NT2/D1 (cell line): ENCODE measurements around the gene METTL21A.
A peak's percentile ranks its signal among the peaks of the same experiment; 100 is the strongest.

Experiments used
- DNase-seq: peaks from one replicate; pipeline ENCODE4 v3.0.0-alpha.2; 2011; ENCODE audit warnings: low read depth, low spot score
- H3K27me3 ChIP-seq: 2 replicates; pipeline ENCODE4 v1.6.0; 2011; ENCODE audit warnings: mild to moderate bottlenecking; ENCODE audit not compliant: insufficient read length, insufficient read depth
- H3K36me3 ChIP-seq: 2 replicates; pipeline ENCODE4 v1.6.1; 2011; ENCODE audit warnings: mild to moderate bottlenecking, low read length, mixed read lengths; ENCODE audit not compliant: insufficient read depth, insufficient read length
- H3K4me1 ChIP-seq: 2 replicates; pipeline ENCODE4 v1.5.1; 2011; ENCODE audit not compliant: insufficient read depth, insufficient read length
- H3K4me3 ChIP-seq: 2 replicates; pipeline ENCODE4 v1.5.1; 2011; ENCODE audit warnings: low read depth; ENCODE audit not compliant: insufficient read length
- H3K9ac ChIP-seq: 2 replicates; pipeline ENCODE4 v1.6.0; 2011; ENCODE audit warnings: low read depth; ENCODE audit not compliant: insufficient read length
- H3K9me3 ChIP-seq: 2 replicates; pipeline ENCODE4 v1.5.1; 2011; ENCODE audit warnings: mild to moderate bottlenecking, low read length; ENCODE audit not compliant: insufficient read depth
- SUZ12 ChIP-seq: IDR thresholded peaks from 2 replicates; pipeline ENCODE4 v1.6.1; 2011; ENCODE audit not compliant: insufficient read length, insufficient read depth; ENCODE audit errors: extremely low read depth
- YY1 ChIP-seq: IDR thresholded peaks from 2 replicates; pipeline ENCODE4 v1.6.1; 2011; ENCODE audit not compliant: insufficient read length, insufficient read depth
- ZNF274 ChIP-seq: IDR thresholded peaks from 2 replicates; pipeline ENCODE4 v1.6.1; 2011; ENCODE audit warnings: mild to moderate bottlenecking, low read depth, low read length

The METTL21A gene

GRCh38 chr2:207635468-207636200 lies 10.4 kb upstream of the METTL21A start:
- Histone ChIP-seq H3K9me3 (peaks cover 9% of the 10 kb centered on the region), H3K4me3 (no peak overlapping the region), H3K36me3 (no peaks in the 10 kb centered on the region), H3K27me3 (no peaks in the 10 kb centered on the region), H3K4me1 (peaks cover 5% of the 10 kb centered on the region), H3K9ac (no peak overlapping the region)
- no peak for TF ChIP-seq YY1
- TF ChIP-seq SUZ12: no peak
- TF ChIP-seq ZNF274: no peak
- no peak for DNase-seq

DNA sequence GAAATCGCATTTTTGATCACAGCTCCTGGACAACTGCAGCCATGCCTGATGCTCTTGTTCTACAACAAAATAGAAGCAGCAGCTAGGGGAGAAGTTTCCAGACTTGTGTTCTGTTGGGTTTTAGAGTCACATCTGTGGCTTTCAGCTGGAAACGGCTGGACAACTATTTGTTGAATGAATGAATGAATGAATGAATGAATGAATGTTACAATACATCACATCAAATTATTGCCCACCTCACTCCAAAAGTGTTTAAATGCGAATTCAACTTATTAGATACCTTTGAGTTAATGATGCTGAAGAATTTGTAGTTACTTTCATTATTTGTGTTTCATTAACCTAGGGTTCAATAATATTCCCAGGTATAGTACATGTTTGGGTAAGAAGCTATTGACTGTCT lies 8.5 kb upstream of the METTL21A start:
- H3K4me1 ChIP-seq: peaks cover 5% of the 10 kb centered on the region
- no peaks in the 10 kb centered on the region for H3K9me3 ChIP-seq
- no peaks in the 10 kb centered on the region for H3K27me3 ChIP-seq
- H3K9ac ChIP-seq: no peak overlapping the region
- H3K4me3 ChIP-seq: no peak overlapping the region
- H3K36me3 ChIP-seq: no peaks in the 10 kb centered on the region
- TF ChIP-seq YY1 (no peak), SUZ12 (no peak), ZNF274 (no peak)
- DNase-seq: no peak

- no peak overlapping the region for H3K4me3 ChIP-seq
- peaks cover 5% of the 10 kb centered on the region for H3K4me1 ChIP-seq
- no peak overlapping the region for H3K9ac ChIP-seq
- no peaks in the 10 kb centered on the region for H3K36me3 ChIP-seq
- DNase-seq: no peak
- TF ChIP-seq SUZ12: no peak
- no peak for TF ChIP-seq ZNF274
- TF ChIP-seq YY1: no peak
- no peaks in the 10 kb centered on the region for H3K9me3 ChIP-seq
- no peaks in the 10 kb centered on the region for H3K27me3 ChIP-seq
Observed at GRCh38 chr2:207632575-207633493, 7.6 kb upstream of the METTL21A start.

DNA sequence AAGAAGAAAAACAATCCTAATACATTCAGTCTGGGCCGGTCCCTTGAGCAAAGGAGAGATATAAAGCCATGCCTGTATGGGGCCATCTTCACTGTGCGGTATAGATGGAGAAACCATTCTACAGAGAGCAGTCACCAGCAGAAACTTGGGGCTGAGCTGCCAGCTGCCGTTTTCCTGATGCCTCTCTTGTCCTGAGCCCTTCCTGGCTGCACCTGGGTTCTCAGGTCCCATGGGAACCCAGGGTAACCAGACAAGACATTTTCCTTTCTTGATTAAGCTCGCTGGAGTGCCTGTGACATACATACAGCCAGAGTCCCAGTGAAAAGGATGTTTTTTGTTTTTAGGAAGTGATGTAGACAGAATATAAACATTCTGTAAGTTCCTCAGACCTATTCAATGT lies 5.3 kb upstream of the METTL21A start:
- Histone ChIP-seq H3K27me3 (no peaks in the 10 kb centered on the region), H3K9me3 (no peaks in the 10 kb centered on the region), H3K9ac (no peak overlapping the region), H3K4me1 (peaks cover 2% of the 10 kb centered on the region), H3K4me3 (no peak overlapping the region), H3K36me3 (no peaks in the 10 kb centered on the region)
- TF ChIP-seq YY1 (no peak), SUZ12 (no peak), ZNF274 (no peak)
- no peak for DNase-seq

- TF ChIP-seq ZNF274: no peak
- no peak for TF ChIP-seq YY1
- TF ChIP-seq SUZ12: no peak
- no peak for DNase-seq
- H3K9ac ChIP-seq: no peak overlapping the region
- H3K36me3 ChIP-seq: no peaks in the 10 kb centered on the region
- H3K9me3 ChIP-seq: no peaks in the 10 kb centered on the region
- H3K27me3 ChIP-seq: no peaks in the 10 kb centered on the region
- no peak overlapping the region for H3K4me3 ChIP-seq
- H3K4me1 ChIP-seq: no peaks in the 10 kb centered on the region
Observed at GRCh38 chr2:207629553-207629952, 4.4 kb upstream of the METTL21A start.

- H3K36me3 ChIP-seq: peaks cover 36% of the 10 kb centered on the region
- no peaks in the 10 kb centered on the region for H3K27me3 ChIP-seq
- peak overlapping the region; percentile 92 for H3K4me3 ChIP-seq
- TF ChIP-seq ZNF274: no peak
- TF ChIP-seq SUZ12: no peak
- peak; percentile 47 for DNase-seq
- H3K4me1 ChIP-seq: no peaks in the 10 kb centered on the region
- peak overlapping the region; percentile 93 for H3K9ac ChIP-seq
- H3K9me3 ChIP-seq: no peaks in the 10 kb centered on the region
Observed at GRCh38 chr2:207624185-207625013, 795 bp downstream of the METTL21A start.

DNA sequence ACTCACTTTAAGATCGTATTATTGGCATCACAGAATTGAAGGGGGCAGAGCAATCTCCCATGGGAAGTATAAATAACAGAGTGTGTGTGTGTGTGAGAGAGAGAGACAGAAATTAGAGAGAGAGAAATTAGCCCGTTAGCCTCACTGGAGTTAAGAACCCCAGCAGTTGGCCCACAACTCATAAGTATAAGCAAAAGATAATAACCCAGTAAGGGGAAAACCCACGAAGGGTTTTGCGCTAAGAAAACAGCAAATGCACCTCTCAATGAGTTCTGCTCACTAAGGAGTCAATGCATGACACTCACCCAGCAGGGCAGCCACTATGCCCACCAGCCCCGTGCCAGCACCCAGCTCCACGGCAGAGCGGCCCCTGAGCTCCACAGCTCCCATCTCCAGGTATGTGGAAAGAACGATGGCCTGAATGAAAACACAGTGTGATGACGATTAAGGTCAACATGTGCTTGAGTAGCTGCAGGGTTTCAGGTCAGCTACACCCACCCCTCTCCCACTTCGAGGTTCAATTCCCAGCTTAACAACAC lies 3.6 kb downstream of the METTL21A start:
- TF ChIP-seq YY1 (no peak), SUZ12 (no peak), ZNF274 (no peak)

More for the DNA sequence above, 3.6 kb downstream of the METTL21A start:
- Histone ChIP-seq H3K27me3 (no peaks in the 10 kb centered on the region), H3K9ac (no peak overlapping the region), H3K4me3 (no peak overlapping the region), H3K36me3 (peaks cover 57% of the 10 kb centered on the region), H3K9me3 (no peaks in the 10 kb centered on the region), H3K4me1 (peaks cover 3% of the 10 kb centered on the region)
- no peak for DNase-seq
